Neural progenitor cell (in vitro differentiated cells): Measurements from ENCODE around the gene ASPHD1. TPM values are rescaled to one million over a fixed set of nuclear protein-coding genes. Genes with fewer than 3 reads are reported as not detected.

Experiments
- DNase-seq: peaks from one replicate; pipeline ENCODE4 v3.0.0-alpha.2; 2016; ENCODE audit warnings: low spot score
- H2AFZ ChIP-seq: fragments of 200-600 bp; sonication (generic); replicated peaks from 2 replicates; pipeline ENCODE4 v1.6.1; 2016; ENCODE audit warnings: antibody characterized with exemption
- H3F3A ChIP-seq: fragments of 200-600 bp; sonication (generic); 2 replicates; pipeline ENCODE4 v1.6.1; 2016; ENCODE audit warnings: antibody characterized with exemption, low read depth
- H3K27ac ChIP-seq: fragments of 200-600 bp; sonication (generic); 2 replicates; pipeline ENCODE4 v1.5.1; 2016; ENCODE audit warnings: mild to moderate bottlenecking
- H3K27me3 ChIP-seq: fragments of 200-600 bp; sonication (generic); 2 replicates; pipeline ENCODE4 v1.6.1; 2016; ENCODE audit warnings: mild to moderate bottlenecking, moderate library complexity
- H3K36me3 ChIP-seq: fragments of 200-600 bp; sonication (generic); 2 replicates; pipeline ENCODE4 v1.5.1; 2016
- H3K4me1 ChIP-seq: fragments of 200-600 bp; sonication (generic); 2 replicates; pipeline ENCODE4 v1.6.1; 2016; ENCODE audit warnings: mixed run types
- H3K4me2 ChIP-seq: fragments of 200-600 bp; sonication (generic); 2 replicates; pipeline ENCODE4 v1.6.1; 2016
- H3K4me3 ChIP-seq: fragments of 200-600 bp; sonication (generic); 2 replicates; pipeline ENCODE4 v1.5.1; 2016
- H3K79me2 ChIP-seq: fragments of 200-600 bp; sonication (generic); 2 replicates; pipeline ENCODE4 v1.6.1; 2016; ENCODE audit warnings: low read depth
- H3K9ac ChIP-seq: fragments of 200-600 bp; sonication (generic); 2 replicates; pipeline ENCODE4 v1.6.1; 2016
- H3K9me3 ChIP-seq: fragments of 200-600 bp; sonication (generic); 2 replicates; pipeline ENCODE4 v1.5.1; 2016; ENCODE audit warnings: low read depth
- H4K20me1 ChIP-seq: fragments of 200-600 bp; sonication (generic); 2 replicates; pipeline ENCODE4 v1.6.1; 2016; ENCODE audit warnings: low read depth
- H3K27ac Mint-ChIP-seq: 3 replicates; pipeline ENCODE4 v1.8.0; 2021; ENCODE audit warnings: mixed read lengths
- H3K27me3 Mint-ChIP-seq: 2 replicates; pipeline ENCODE4 v1.8.0; 2022; ENCODE audit warnings: low read depth, mild to moderate bottlenecking, inconsistent platforms, moderate library complexity, mixed read lengths; ENCODE audit not compliant: insufficient read depth
- H3K36me3 Mint-ChIP-seq: 3 replicates; pipeline ENCODE4 v1.8.0; 2021; ENCODE audit warnings: mixed read lengths
- H3K4me1 Mint-ChIP-seq: 3 replicates; pipeline ENCODE4 v1.8.0; 2021; ENCODE audit warnings: mixed read lengths
- H3K4me3 Mint-ChIP-seq: 3 replicates; pipeline ENCODE4 v1.8.0; 2021; ENCODE audit warnings: mild to moderate bottlenecking, moderate library complexity, mixed read lengths
- H3K9me3 Mint-ChIP-seq: 3 replicates; pipeline ENCODE4 v1.8.0; 2020; ENCODE audit warnings: mixed read lengths
- CTCF ChIP-seq: fragments of 200-600 bp; sonication (generic); IDR thresholded peaks from 2 replicates; pipeline ENCODE4 v1.5.1; 2017; ENCODE audit warnings: antibody characterized with exemption, mild to moderate bottlenecking
- EZH2 ChIP-seq: fragments of 200-600 bp; sonication (generic); IDR thresholded peaks from 2 replicates; pipeline ENCODE4 v1.6.1; 2017; ENCODE audit warnings: antibody characterized with exemption, mild to moderate bottlenecking, moderate library complexity
- EZH2phosphoT487 ChIP-seq: fragments of 200-600 bp; sonication (generic); IDR thresholded peaks from 2 replicates; pipeline ENCODE4 v1.6.1; 2017; ENCODE audit warnings: antibody characterized with exemption
- total RNA-seq: library from RNA; depleted of rRNA; stranded (reverse); fragments of >200 nt; gene quantifications from 2 replicates; pipeline ENCODE4 v1.2.3, GENCODE V29; 2015; ENCODE audit warnings: low replicate concordance

The ASPHD1 gene
- total RNA-seq, 1 donor from 2014 or later = 0.97 TPM

- H3K4me1 ChIP-seq = no peaks in the 10 kb centered on the region
- H3K36me3 Mint-ChIP-seq = no peaks in the 10 kb centered on the region
- H3K4me3 ChIP-seq = no peak overlapping the region
- no peaks in the 10 kb centered on the region for H4K20me1 ChIP-seq
- no peak overlapping the region for H2AFZ ChIP-seq
- H3K4me3 Mint-ChIP-seq = no peak overlapping the region
- TF ChIP-seq EZH2phosphoT487 = no peak
- no peak for TF ChIP-seq EZH2
- no peak for TF ChIP-seq CTCF
- H3K9me3 Mint-ChIP-seq = peaks cover 17% of the 10 kb centered on the region
- no peaks in the 10 kb centered on the region for H3K9me3 ChIP-seq
- no peak overlapping the region for H3K4me2 ChIP-seq
- no peaks in the 10 kb centered on the region for H3K36me3 ChIP-seq
- no peaks in the 10 kb centered on the region for H3K79me2 ChIP-seq
- no peak for DNase-seq
- H3K27ac ChIP-seq = no peak overlapping the region
- H3K27me3 Mint-ChIP-seq = no peaks in the 10 kb centered on the region
- no peaks in the 10 kb centered on the region for H3F3A ChIP-seq
- H3K9ac ChIP-seq = no peak overlapping the region
- H3K4me1 Mint-ChIP-seq = no peaks in the 10 kb centered on the region
- H3K27me3 ChIP-seq = no peaks in the 10 kb centered on the region
- no peak overlapping the region for H3K27ac Mint-ChIP-seq
Measured at GRCh38 chr16:29950806-29951461, 50.6 kb downstream of the ASPHD1 start.

- H3K27ac Mint-ChIP-seq = no peak overlapping the region
- no peaks in the 10 kb centered on the region for H3K36me3 Mint-ChIP-seq
- no peak overlapping the region for H3K9ac ChIP-seq
- H3K4me3 Mint-ChIP-seq = no peak overlapping the region
- no peaks in the 10 kb centered on the region for H3K27me3 ChIP-seq
- H3K9me3 Mint-ChIP-seq = peaks cover 17% of the 10 kb centered on the region
- no peaks in the 10 kb centered on the region for H3K4me1 Mint-ChIP-seq
- no peaks in the 10 kb centered on the region for H4K20me1 ChIP-seq
- no peaks in the 10 kb centered on the region for H3K4me1 ChIP-seq
- H3K27ac ChIP-seq = no peak overlapping the region
- H2AFZ ChIP-seq = peak overlapping the region; percentile 5
- H3K79me2 ChIP-seq = no peaks in the 10 kb centered on the region
- TF ChIP-seq EZH2phosphoT487 (no peak), EZH2 (no peak), CTCF (peak; percentile 13)
- no peaks in the 10 kb centered on the region for H3K9me3 ChIP-seq
- H3K4me2 ChIP-seq = no peak overlapping the region
- no peaks in the 10 kb centered on the region for H3F3A ChIP-seq
- no peak overlapping the region for H3K4me3 ChIP-seq
- H3K27me3 Mint-ChIP-seq = no peaks in the 10 kb centered on the region
- no peak for DNase-seq
- H3K36me3 ChIP-seq = no peaks in the 10 kb centered on the region
Measured at GRCh38 chr16:29951625-29952365, 51.5 kb downstream of the ASPHD1 start.

Other genes starting within 250 kb of the ASPHD1 start
- gene SPN, start 237.2 kb upstream of the ASPHD1 start, total RNA-seq = 0.02 and 0.25 TPM in 2 replicates
- 49.6 and 112 TPM in 2 replicates for gene QPRT, start 221.3 kb upstream of the ASPHD1 start, total RNA-seq
- gene C16orf54, start 154.5 kb upstream of the ASPHD1 start, total RNA-seq = not detected in 2 replicates
- not detected in 2 replicates for gene ZG16, start 122.2 kb upstream of the ASPHD1 start, total RNA-seq
- 173 and 275 TPM in 2 replicates for gene KIF22, start 109.7 kb upstream of the ASPHD1 start, total RNA-seq
- 120 and 220 TPM in 2 replicates for gene MAZ, start 94.0 kb upstream of the ASPHD1 start, total RNA-seq
- 23.5 and 71.4 TPM in 2 replicates for gene PRRT2, start 88.3 kb upstream of the ASPHD1 start, total RNA-seq
- gene PAGR1, start 84.3 kb upstream of the ASPHD1 start, total RNA-seq = 47.2 and 88.3 TPM in 2 replicates
- gene MVP, start 80.0 kb upstream of the ASPHD1 start, total RNA-seq = 2.4 and 4.4 TPM in 2 replicates
- 21.0 and 61.7 TPM in 2 replicates for gene CDIPT, start 37.3 kb upstream of the ASPHD1 start, total RNA-seq
- gene SEZ6L2, start 938 bp upstream of the ASPHD1 start, total RNA-seq = 11.7 and 31.5 TPM in 2 replicates
- 3.9 and 12.0 TPM in 2 replicates for gene KCTD13, start 25.7 kb downstream of the ASPHD1 start, total RNA-seq
- gene TMEM219, start 61.6 kb downstream of the ASPHD1 start, total RNA-seq = 50.7 and 123 TPM in 2 replicates
- gene TAOK2, start 73.4 kb downstream of the ASPHD1 start, total RNA-seq = 13.8 and 49.9 TPM in 2 replicates
- 4.7 and 14.1 TPM in 2 replicates for gene HIRIP3, start 95.1 kb downstream of the ASPHD1 start, total RNA-seq
- gene INO80E, start 95.8 kb downstream of the ASPHD1 start, total RNA-seq = 104 and 129 TPM in 2 replicates
- gene DOC2A, start 110.5 kb downstream of the ASPHD1 start, total RNA-seq = 3.1 and 8.1 TPM in 2 replicates
- gene C16orf92, start 122.7 kb downstream of the ASPHD1 start, total RNA-seq = not detected in 2 replicates
- 2.4 and 9.0 TPM in 2 replicates for gene TLCD3B, start 130.8 kb downstream of the ASPHD1 start, total RNA-seq
- 469 and 981 TPM in 2 replicates for gene ALDOA, start 165.3 kb downstream of the ASPHD1 start, total RNA-seq
- gene PPP4C, start 175.5 kb downstream of the ASPHD1 start, total RNA-seq = 93.3 and 166 TPM in 2 replicates
- gene TBX6, start 191.4 kb downstream of the ASPHD1 start, total RNA-seq = 0.39 and 2.8 TPM in 2 replicates
- 6.8 and 30.7 TPM in 2 replicates for gene YPEL3, start 195.7 kb downstream of the ASPHD1 start, total RNA-seq
- 0.12 and 0.13 TPM in 2 replicates for gene GDPD3, start 213.0 kb downstream of the ASPHD1 start, total RNA-seq
- gene MAPK3, start 222.7 kb downstream of the ASPHD1 start, total RNA-seq = 20.9 and 41.1 TPM in 2 replicates